ENCODE data around the gene ANKLE1.

The ANKLE1 gene

DNA sequence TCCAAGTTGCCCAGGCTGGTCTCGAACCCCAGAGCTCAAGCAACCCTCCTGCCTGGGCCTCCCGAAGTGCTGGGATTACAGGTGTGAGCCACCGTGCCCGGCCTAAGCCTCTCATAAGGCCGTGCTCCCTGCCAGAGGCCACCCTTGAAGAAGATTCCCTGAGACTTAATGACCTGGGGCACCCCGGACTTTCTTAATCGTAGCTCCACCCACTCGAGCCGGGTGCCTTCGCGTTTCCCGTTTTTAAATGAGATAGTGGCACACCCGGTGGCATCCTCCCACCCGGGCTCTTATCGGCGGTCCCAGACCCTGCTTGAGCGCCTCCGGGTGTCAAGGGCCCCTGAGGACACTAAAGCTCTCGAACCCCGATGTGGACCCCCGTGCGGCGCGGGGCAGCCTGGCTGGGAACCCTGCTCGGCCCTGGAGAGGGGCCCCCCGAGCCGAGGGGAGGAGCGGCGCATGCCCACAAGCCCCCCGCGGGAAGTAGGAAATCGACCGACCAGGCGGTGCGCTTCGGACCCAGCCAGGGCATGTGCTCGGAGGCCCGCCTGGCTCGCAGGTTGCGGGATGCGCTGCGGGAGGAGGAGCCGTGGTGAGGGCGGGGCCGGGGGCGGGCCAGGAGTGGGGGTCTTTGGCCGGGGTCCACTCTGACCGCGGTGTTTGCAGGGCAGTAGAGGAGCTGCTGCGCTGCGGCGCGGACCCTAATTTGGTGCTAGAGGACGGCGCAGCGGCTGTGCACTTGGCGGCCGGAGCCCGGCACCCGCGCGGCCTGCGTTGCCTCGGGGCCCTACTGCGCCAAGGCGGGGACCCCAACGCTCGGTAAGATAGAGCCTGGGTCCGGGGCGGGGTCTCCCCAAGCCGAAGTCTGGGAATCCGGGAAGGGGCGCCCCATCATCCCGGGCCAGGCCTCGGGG is at the start of gene ANKLE1:
TSS of gene ANKLE1 (plus strand) at position 511 of the 914 bp plus-strand sequence. CDS start at position 531, 20 bp downstream.
- DNase-seq (ENCODE audit: low read depth in 1 of 2, low spot score in 1 of 2), result no peak

DNA sequence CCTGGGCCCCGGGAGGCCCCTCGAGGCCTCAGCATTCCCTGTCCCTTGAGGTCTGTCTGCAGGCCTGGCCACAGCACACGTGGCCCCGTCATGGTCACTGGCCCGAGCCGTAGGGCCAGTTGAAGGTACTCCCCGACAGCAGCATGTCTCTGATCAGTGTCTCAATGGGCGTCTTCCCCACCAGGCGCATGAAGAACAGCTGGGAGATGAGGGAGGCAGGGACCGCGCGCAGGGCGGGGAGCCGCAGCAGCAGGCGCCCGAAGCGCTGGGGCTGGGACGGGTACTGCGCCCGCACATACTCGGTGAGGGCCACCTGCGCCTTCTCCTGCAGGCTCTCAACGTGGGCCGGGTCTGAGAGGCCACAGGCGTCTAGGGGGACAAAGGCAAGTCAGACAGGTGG is 49.4 kb upstream of the ANKLE1 start:
- DNase-seq (ENCODE audit: low read depth in 1 of 2, low spot score in 1 of 2), result no peak

- DNase-seq (ENCODE audit: low read depth in 1 of 2, low spot score in 1 of 2), result peak in 1 of 2 donors; percentile 47
Observed at GRCh38 chr19:17234911-17235299, 46.8 kb upstream of the ANKLE1 start.

DNA sequence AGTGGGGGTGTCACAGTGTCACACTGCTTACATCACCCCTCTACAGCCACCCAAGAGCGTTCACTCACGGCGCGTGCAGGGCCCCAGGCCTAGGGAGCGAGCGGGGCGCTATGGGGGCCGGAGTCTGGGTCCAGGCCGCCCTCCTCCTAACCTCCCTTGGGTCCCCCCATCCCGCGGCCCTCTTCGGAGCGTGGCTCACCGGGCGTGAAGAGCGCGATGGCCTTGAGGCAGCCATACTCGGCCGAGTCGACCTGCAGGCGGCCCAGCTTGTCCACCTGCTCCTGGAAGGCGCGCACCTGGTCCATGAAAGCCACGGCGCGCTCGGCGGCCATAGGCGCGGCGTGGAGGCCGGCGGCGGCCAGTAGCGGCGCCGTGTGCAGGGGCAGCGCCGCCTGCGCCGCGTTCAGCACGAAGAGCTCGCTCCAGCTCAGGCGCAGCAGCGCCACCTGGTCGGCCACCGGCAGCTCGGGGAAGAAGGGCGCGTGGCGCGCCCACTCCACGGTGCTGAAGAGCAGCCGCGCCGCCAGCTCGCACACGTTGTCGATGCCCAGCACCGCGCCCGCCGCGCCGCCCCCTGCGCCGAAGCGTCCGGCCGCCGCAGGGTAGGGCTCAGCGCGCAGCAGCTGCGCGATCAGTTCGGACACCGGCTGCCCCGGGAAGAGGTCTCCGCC is 46.3 kb upstream of the ANKLE1 start:
- peak; percentile 50 to 69 for DNase-seq (ENCODE audit: low read depth in 1 of 2, low spot score in 1 of 2)

- DNase-seq (ENCODE audit: low read depth in 1 of 2, low spot score in 1 of 2), result no peak
Observed at GRCh38 chr19:17235971-17236777, 45.5 kb upstream of the ANKLE1 start.

- DNase-seq (ENCODE audit: low read depth in 1 of 2, low spot score in 1 of 2), result no peak
Observed at GRCh38 chr19:17236811-17237543, 44.7 kb upstream of the ANKLE1 start.

- no peak for DNase-seq (ENCODE audit: low read depth in 1 of 2, low spot score in 1 of 2)
Observed at GRCh38 chr19:17237747-17238706, 43.7 kb upstream of the ANKLE1 start.

DNA sequence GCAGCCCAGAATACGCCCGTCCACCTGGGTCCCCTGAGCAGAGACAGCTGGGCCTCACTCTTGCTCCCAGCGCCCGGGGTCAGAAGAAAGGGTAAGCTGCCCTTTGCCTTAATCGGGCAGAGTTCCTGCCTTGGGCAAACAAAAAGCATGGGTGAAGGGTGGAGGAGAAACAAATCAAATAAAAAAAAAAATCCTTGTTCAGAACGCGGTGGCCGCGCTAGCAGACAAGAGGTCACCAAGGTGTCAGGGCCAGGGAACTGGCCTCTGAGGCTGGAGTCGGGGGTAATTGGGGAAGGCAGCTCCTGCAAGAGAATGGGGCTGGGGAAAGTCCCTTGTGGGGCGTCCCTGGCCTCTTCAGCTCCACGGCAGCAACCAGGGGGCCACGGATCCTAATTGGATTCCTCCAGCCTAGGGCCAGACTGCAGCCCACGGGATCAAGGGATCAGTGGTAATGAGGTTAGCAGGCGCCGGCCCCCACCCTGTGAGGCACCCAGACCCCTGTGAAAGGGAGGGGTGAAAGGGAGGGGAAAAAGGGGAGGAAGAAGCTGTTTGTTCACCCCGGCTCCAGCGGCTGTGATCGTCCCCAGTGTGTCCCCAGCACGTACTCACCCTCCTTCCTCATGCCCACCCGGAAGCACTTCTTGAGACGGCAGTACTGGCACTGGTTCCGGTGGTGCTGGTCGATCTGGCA is 41.5 kb upstream of the ANKLE1 start:
- no peak for DNase-seq (ENCODE audit: low read depth in 1 of 2, low spot score in 1 of 2)

DNA sequence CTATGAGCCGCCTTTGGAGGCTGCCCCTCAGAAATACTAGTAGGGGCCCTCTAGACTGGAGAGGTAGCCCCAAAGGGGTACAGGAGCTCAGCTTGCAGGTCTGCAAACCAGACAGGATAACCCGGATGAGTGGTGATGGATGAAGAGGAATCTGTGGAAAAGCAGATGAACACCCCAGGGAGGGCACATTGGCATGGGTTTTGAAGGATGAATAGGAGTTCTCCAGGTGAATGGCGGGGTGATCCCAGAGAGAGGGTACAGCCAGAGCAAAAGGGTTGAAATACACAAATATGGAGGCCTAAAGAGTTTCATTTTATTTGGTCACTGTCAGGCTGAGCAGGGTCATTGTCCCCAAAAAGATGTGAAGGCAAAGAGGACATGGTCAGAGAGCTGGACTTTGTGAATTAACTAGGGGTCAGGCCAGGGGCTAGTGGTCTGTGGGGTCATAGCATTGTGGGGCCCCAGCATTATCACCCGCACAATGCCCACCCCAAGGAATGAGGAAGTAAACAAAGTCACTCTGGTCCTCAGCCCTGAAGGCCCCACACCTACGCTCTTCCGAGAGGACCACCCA is 40.8 kb upstream of the ANKLE1 start:
- no peak for DNase-seq (ENCODE audit: low read depth in 1 of 2, low spot score in 1 of 2)

GRCh38 chr19:17242431-17243208 is 39.1 kb upstream of the ANKLE1 start:
- DNase-seq (ENCODE audit: low read depth in 1 of 2, low spot score in 1 of 2), result no peak

DNA sequence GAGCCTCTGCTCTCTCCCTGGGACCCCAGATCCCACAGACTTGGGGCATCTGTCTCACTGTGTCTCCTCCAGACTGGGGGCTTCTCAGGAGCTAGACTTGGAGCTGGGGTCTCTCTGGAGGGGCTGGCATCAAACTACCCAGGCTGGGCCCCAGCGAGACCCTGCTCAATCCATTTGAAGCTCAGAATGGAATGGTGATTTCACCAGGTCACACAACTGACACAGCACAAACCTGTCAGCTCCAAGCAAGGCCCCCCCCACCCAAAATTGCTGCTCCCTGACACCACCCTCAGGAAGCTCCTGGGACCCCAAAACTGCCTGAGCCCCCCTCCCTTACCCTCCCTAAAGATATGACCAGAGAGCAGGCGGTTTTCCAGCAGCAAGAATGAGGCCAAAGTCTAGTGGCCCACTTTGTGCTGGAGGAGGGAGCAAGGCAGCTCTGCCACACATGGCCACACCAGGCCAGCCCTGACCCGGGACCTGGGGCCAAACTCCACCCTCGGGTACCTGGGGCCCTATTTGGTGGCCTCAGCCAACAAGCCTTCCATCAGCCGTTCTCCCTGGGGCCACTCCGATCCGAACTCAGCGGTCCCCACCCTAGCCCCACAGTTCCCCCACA is 38.4 kb upstream of the ANKLE1 start:
- no peak for DNase-seq (ENCODE audit: low read depth in 1 of 2, low spot score in 1 of 2)

GRCh38 chr19:17243830-17244617 is 37.7 kb upstream of the ANKLE1 start:
- DNase-seq (ENCODE audit: low read depth in 1 of 2, low spot score in 1 of 2), result no peak

GRCh38 chr19:17244618-17245534 is 36.8 kb upstream of the ANKLE1 start:
- DNase-seq (ENCODE audit: low read depth in 1 of 2, low spot score in 1 of 2), result no peak

GRCh38 chr19:17245535-17245984 is 36.1 kb upstream of the ANKLE1 start, which contains the start of gene NR2F6:
Gene NR2F6 (minus strand): TSS chr19:17245919. CDS start chr19:17245220, 699 bp downstream.
- DNase-seq (ENCODE audit: low read depth in 1 of 2, low spot score in 1 of 2), result no peak

GRCh38 chr19:17246681-17247425 is 34.8 kb upstream of the ANKLE1 start:
- DNase-seq (ENCODE audit: low read depth in 1 of 2, low spot score in 1 of 2), result no peak
